K562 (cell line): Measurements from ENCODE around the gene LLGL2. TPM values are rescaled to one million over a fixed set of nuclear protein-coding genes. Genes with fewer than 3 reads are reported as not detected.

ENCODE experiments used
- AFF1 ChIP-seq, 2 experiments: fragments of 450-650 bp; IDR thresholded peaks; 2 replicates each; pipeline ENCODE4 v1.6.1; 2018; ENCODE audit warnings: mild to moderate bottlenecking in 2 of 2, low read depth in 1 of 2; ENCODE audit not compliant: partially characterized antibody in 2 of 2
- ILF3 ChIP-seq: fragments of 450-650 bp; IDR thresholded peaks from 2 replicates; pipeline ENCODE4 v1.6.1; 2018; ENCODE audit warnings: antibody characterized with exemption, mild to moderate bottlenecking, moderate library complexity, borderline replicate concordance
- NUFIP1 ChIP-seq: fragments of 450-650 bp; IDR thresholded peaks from 2 replicates; pipeline ENCODE4 v1.6.1; 2018; ENCODE audit not compliant: partially characterized antibody
- PCBP1 ChIP-seq: fragments of 200-400 bp; formaldehyde crosslinking; IDR thresholded peaks from 2 replicates; pipeline ENCODE4 v1.6.1; 2018; ENCODE audit warnings: mild to moderate bottlenecking, low read depth, low read length; ENCODE audit not compliant: poor library complexity, severe bottlenecking
- ZBTB2 ChIP-seq: fragments of 450-650 bp; IDR thresholded peaks from 2 replicates; pipeline ENCODE4 v1.6.1; 2016; ENCODE audit warnings: antibody characterized with exemption
- ZBTB33 ChIP-seq: sonication (generic); formaldehyde crosslinking; IDR thresholded peaks from 2 replicates; pipeline ENCODE4 v1.8.1; 2023; ENCODE audit warnings: mild to moderate bottlenecking, missing genetic modification reagents
- ZBTB7A ChIP-seq: IDR thresholded peaks from 2 replicates; pipeline ENCODE4 v1.6.1; 2011; ENCODE audit warnings: low read depth, mild to moderate bottlenecking, low read length, moderate library complexity, borderline replicate concordance; ENCODE audit not compliant: control insufficient read depth
- ZC3H8 ChIP-seq: fragments of 450-650 bp; IDR thresholded peaks from 2 replicates; pipeline ENCODE4 v1.6.1; 2017
- ZNF407 ChIP-seq: fragments of 450-650 bp; IDR thresholded peaks from 2 replicates; pipeline ENCODE4 v1.6.1; 2016; ENCODE audit warnings: low read depth
- polyA plus RNA-seq, 8 experiments: library from polyadenylated mRNA; depleted of rRNA in 4 of 8; stranded (reverse) in 5 of 8; unstranded in 3 of 8; fragments of >200 nt; fragmentation: Nextera tagmentation in 2 of 8; fragmentation: Illumina TruSeq in 1 of 8; extraction: Ambion mirVana in 2 of 8; extraction: Trizol in 1 of 8; gene quantifications; 2 replicates each; pipeline versions ENCODE4 v1.2.1 to v1.2.3, GENCODE V29; 2011 to 2014; ENCODE audit warnings: inconsistent platforms in 1 of 8, missing spikeins in 1 of 8
- total RNA-seq, 7 experiments: library from RNA; depleted of rRNA in 6 of 7; stranded (reverse); fragments of >200 nt in 6 of 7; fragmentation: Illumina TruSeq in 2 of 7; extraction: Trizol in 2 of 7; gene quantifications; 2 replicates each; pipeline versions ENCODE4 v1.2.1 to v1.2.3, GENCODE V29; 2011 to 2021; ENCODE audit warnings: low replicate concordance in 1 of 7

The LLGL2 gene
- total and polyA plus RNA-seq, 9 of the 15 experiments (the other 6 are each of a cell fraction or from before 2014, with no cell fraction given): 0.32 to 24.4 (median 10.2) TPM

GRCh38 chr17:75587675-75588595 lies 62.4 kb downstream of the LLGL2 start, which contains the start of gene MYO15B (continued):
- TF ChIP-seq ZBTB33: peak; percentile 88
- TF ChIP-seq ZBTB2: no peak
- TF ChIP-seq ZNF407: peak; percentile 74
- TF ChIP-seq AFF1 (IDR thresholded peaks at IDR 0.05; ENCODE audit: low read depth in 1 of 2, partially characterized antibody in 2 of 2): no peak
- TF ChIP-seq PCBP1: peak; percentile 57
- TF ChIP-seq ZC3H8: no peak
- TF ChIP-seq NUFIP1: no peak
- TF ChIP-seq ILF3: no peak
- TF ChIP-seq ZBTB7A: peak; percentile 23; the same call in 1 of the 2 replicates
